GM18861 (cell line): ENCODE data around the gene ELMOD3.
"Not testable (repeated sequence)": the region's sequence is repeated elsewhere in the genome, so short reads cannot be mapped to it uniquely, and the experiment has no call there.

Experiments
- ATAC-seq: cut with Tn5 transposase; IDR thresholded peaks from one replicate; pipeline ENCODE4 v1.9.1; 2021; ENCODE audit not compliant: unreplicated experiment

ELMOD3 gene

GRCh38 chr2:85439569-85439968, 85.0 kb downstream of the ELMOD3 start:
- not testable (repeated sequence) for ATAC-seq

GRCh38 chr2:85439986-85440385, 85.4 kb downstream of the ELMOD3 start:
- no peak for ATAC-seq

GRCh38 chr2:85440729-85441128, 86.2 kb downstream of the ELMOD3 start:
- no peak for ATAC-seq
